HG03442 (cell line): Measurements from ENCODE around the gene RIPPLY2.

Experiments used
- ATAC-seq: cut with Tn5 transposase; IDR thresholded peaks from one replicate; pipeline ENCODE4 v1.9.1; 2021; ENCODE audit warnings: mild to moderate bottlenecking, moderate library complexity; ENCODE audit not compliant: unreplicated experiment

Gene RIPPLY2

GRCh38 chr6:83859410-83860358 is 6.5 kb downstream of the RIPPLY2 start, which contains the start of gene CYB5R4:
Gene CYB5R4, plus strand, starts transcription at chr6:83859689. Its CDS starts 94 bp downstream, at chr6:83859783.
- ATAC-seq = peak; percentile 98

- ATAC-seq = no peak
These were observed 7.2 kb downstream of the RIPPLY2 start for GRCh38 chr6:83860359-83860755.

GRCh38 chr6:83860782-83861495 is 7.8 kb downstream of the RIPPLY2 start:
- no peak for ATAC-seq

- no peak for ATAC-seq
These were observed 9.8 kb downstream of the RIPPLY2 start for GRCh38 chr6:83862776-83863471.

- no peak for ATAC-seq
These were observed 13.9 kb downstream of the RIPPLY2 start for GRCh38 chr6:83867043-83867442.

- no peak for ATAC-seq
These were observed 14.5 kb downstream of the RIPPLY2 start for GRCh38 chr6:83867527-83868161.

- ATAC-seq = no peak
These were observed 15.5 kb downstream of the RIPPLY2 start for GRCh38 chr6:83868639-83869038.

GRCh38 chr6:83870649-83871048 is 17.5 kb downstream of the RIPPLY2 start:
- no peak for ATAC-seq

GRCh38 chr6:83872386-83873118 is 19.4 kb downstream of the RIPPLY2 start:
- ATAC-seq = peak; percentile 41

- ATAC-seq = no peak
These were observed 20.7 kb downstream of the RIPPLY2 start for GRCh38 chr6:83873869-83874268.

GRCh38 chr6:83875843-83876242 is 22.7 kb downstream of the RIPPLY2 start:
- ATAC-seq = no peak

- no peak for ATAC-seq
These were observed 25.9 kb downstream of the RIPPLY2 start for GRCh38 chr6:83878902-83879644.

- ATAC-seq = no peak
These were observed 26.6 kb downstream of the RIPPLY2 start for GRCh38 chr6:83879746-83880145.

- ATAC-seq = no peak
These were observed 30.1 kb downstream of the RIPPLY2 start for GRCh38 chr6:83883240-83883639.

GRCh38 chr6:83884523-83884922 is 31.4 kb downstream of the RIPPLY2 start:
- peak; percentile 89 for ATAC-seq

- ATAC-seq = no peak
These were observed 32.8 kb downstream of the RIPPLY2 start for GRCh38 chr6:83885984-83886383.

GRCh38 chr6:83889621-83890020 is 36.5 kb downstream of the RIPPLY2 start:
- ATAC-seq = no peak

GRCh38 chr6:83890520-83890919 is 37.4 kb downstream of the RIPPLY2 start:
- ATAC-seq = no peak

- ATAC-seq = no peak
These were observed 38.4 kb downstream of the RIPPLY2 start for GRCh38 chr6:83891586-83891985.
